GM23338 (cell line): Measurements from ENCODE around the gene CTNND2. TPM values are rescaled to one million over a fixed set of nuclear protein-coding genes. Genes with fewer than 3 reads are reported as not detected.

Experiments
- ATAC-seq: fragments of 200-7000 bp; cut with Tn5 transposase; 3 replicates; pipeline ENCODE4 v1.9.1; 2020
- DNase-seq: peaks from one replicate; pipeline ENCODE4 v3.0.0-alpha.2; 2015; ENCODE audit warnings: low spot score
- H2AFZ ChIP-seq: fragments of 200-600 bp; sonication (generic); 2 replicates; pipeline ENCODE4 v1.8.0; 2016; ENCODE audit warnings: antibody characterized with exemption, mild to moderate bottlenecking, moderate library complexity
- H3F3A ChIP-seq: fragments of 200-600 bp; sonication (generic); replicated peaks from 2 replicates; pipeline ENCODE4 v1.8.0; 2017; ENCODE audit warnings: antibody characterized with exemption, mixed run types, low read depth
- H3K27ac ChIP-seq: fragments of 200-600 bp; sonication (generic); 2 replicates; pipeline ENCODE4 v1.6.1; 2016; ENCODE audit warnings: low read depth
- H3K27me3 ChIP-seq: fragments of 200-600 bp; sonication (generic); 2 replicates; pipeline ENCODE4 v1.8.0; 2016; ENCODE audit warnings: mild to moderate bottlenecking, mixed run types, moderate library complexity; ENCODE audit not compliant: insufficient read depth
- H3K36me3 ChIP-seq: fragments of 200-600 bp; sonication (generic); 2 replicates; pipeline ENCODE4 v1.8.0; 2016; ENCODE audit warnings: mild to moderate bottlenecking; ENCODE audit not compliant: insufficient read depth
- H3K4me1 ChIP-seq: fragments of 200-600 bp; sonication (generic); 2 replicates; pipeline ENCODE4 v1.8.0; 2016; ENCODE audit warnings: mild to moderate bottlenecking, moderate library complexity; ENCODE audit not compliant: insufficient read depth
- H3K4me2 ChIP-seq: fragments of 200-600 bp; sonication (generic); 2 replicates; pipeline ENCODE4 v1.7.1; 2017; ENCODE audit warnings: mixed run types
- H3K4me3 ChIP-seq: fragments of 200-600 bp; sonication (generic); 2 replicates; pipeline ENCODE4 v1.6.1; 2016; ENCODE audit warnings: mixed run types
- H3K79me2 ChIP-seq: fragments of 200-600 bp; sonication (generic); replicated peaks from 2 replicates; pipeline ENCODE4 v1.8.0; 2017; ENCODE audit warnings: mild to moderate bottlenecking; ENCODE audit not compliant: insufficient read depth
- H3K9me2 ChIP-seq: fragments of 200-600 bp; sonication (generic); 2 replicates; pipeline ENCODE4 v1.8.0; 2017; ENCODE audit not compliant: insufficient read depth
- H4K20me1 ChIP-seq: fragments of 200-600 bp; sonication (generic); replicated peaks from 2 replicates; pipeline ENCODE4 v1.8.0; 2017; ENCODE audit warnings: mild to moderate bottlenecking; ENCODE audit not compliant: insufficient read depth
- H3K27ac Mint-ChIP-seq: 2 replicates; pipeline ENCODE4 v1.8.0; 2020; ENCODE audit warnings: inconsistent platforms, mild to moderate bottlenecking, moderate library complexity, mixed read lengths
- H3K27me3 Mint-ChIP-seq: 3 replicates; pipeline ENCODE4 v1.8.0; 2022; ENCODE audit warnings: low read depth, mild to moderate bottlenecking, moderate library complexity, mixed read lengths, inconsistent platforms; ENCODE audit not compliant: insufficient read depth, poor library complexity
- H3K36me3 Mint-ChIP-seq: 3 replicates; pipeline ENCODE4 v1.8.0; 2021; ENCODE audit warnings: low read depth, mild to moderate bottlenecking, inconsistent platforms, moderate library complexity, mixed read lengths
- H3K4me1 Mint-ChIP-seq: 3 replicates; pipeline ENCODE4 v1.8.0; 2020; ENCODE audit warnings: mild to moderate bottlenecking, inconsistent platforms, mixed read lengths
- H3K4me3 Mint-ChIP-seq: 3 replicates; pipeline ENCODE4 v1.8.0; 2021; ENCODE audit warnings: moderate library complexity, mild to moderate bottlenecking, inconsistent platforms, mixed read lengths
- H3K9me3 Mint-ChIP-seq: 3 replicates; pipeline ENCODE4 v1.8.0; 2020; ENCODE audit warnings: moderate library complexity, mild to moderate bottlenecking, inconsistent platforms, mixed read lengths
- CREB1 ChIP-seq: fragments of 250-450 bp; sonication (Bioruptor Pico); IDR thresholded peaks from 2 replicates; pipeline ENCODE4 v1.5.0; 2020; ENCODE audit warnings: low read depth, mild to moderate bottlenecking, moderate library complexity
- EZH2 ChIP-seq: fragments of 200-600 bp; sonication (generic); IDR thresholded peaks from one replicate; pipeline ENCODE4 v1.8.0; 2017; ENCODE audit warnings: antibody characterized with exemption, mild to moderate bottlenecking, low read depth; ENCODE audit not compliant: unreplicated experiment
- EZH2phosphoT487 ChIP-seq: fragments of 200-600 bp; sonication (generic); IDR thresholded peaks from one replicate; pipeline ENCODE4 v1.8.1; 2018; ENCODE audit warnings: antibody characterized with exemption; ENCODE audit not compliant: unreplicated experiment
- JUNB ChIP-seq: IDR thresholded peaks from one replicate; pipeline ENCODE4 v1.6.1; 2016; ENCODE audit warnings: antibody characterized with exemption; ENCODE audit not compliant: unreplicated experiment
- NANOG ChIP-seq: IDR thresholded peaks from 2 replicates; pipeline ENCODE4 v1.6.1; 2016; ENCODE audit warnings: antibody characterized with exemption, borderline replicate concordance
- POLR2AphosphoS5 ChIP-seq: IDR thresholded peaks from 2 replicates; pipeline ENCODE4 v1.6.1; 2016; ENCODE audit warnings: antibody characterized with exemption, low read depth
- STAT1 ChIP-seq: IDR thresholded peaks from one replicate; pipeline ENCODE4 v1.6.1; 2016; ENCODE audit warnings: antibody characterized with exemption; ENCODE audit not compliant: unreplicated experiment
- ZNF114 ChIP-seq: fragments of 250-450 bp; sonication (Bioruptor Pico); IDR thresholded peaks from 2 replicates; pipeline ENCODE4 v1.5.0; 2020; ENCODE audit warnings: mild to moderate bottlenecking, moderate library complexity
- ZNF331 ChIP-seq: fragments of 250-450 bp; sonication (Bioruptor Pico); IDR thresholded peaks from 2 replicates; pipeline ENCODE4 v1.5.0; 2020; ENCODE audit warnings: low read depth, mild to moderate bottlenecking, moderate library complexity
- polyA plus RNA-seq: library from polyadenylated mRNA; unstranded; fragments of >200 nt; fragmentation: Nextera tagmentation; extraction: Ambion mirVana; gene quantifications from 2 replicates; pipeline ENCODE4 v1.2.1, GENCODE V29; 2016
- total RNA-seq: library from RNA; depleted of rRNA; stranded (reverse); fragments of >200 nt; shearing (Covaris generic); gene quantifications from 2 replicates; pipeline ENCODE4 v1.2.3, GENCODE V29; 2014
- TF ChIP-seq, protein P1 (sequence below): IDR thresholded peaks from one replicate; pipeline ENCODE4 v1.6.1; 2018; ENCODE audit warnings: antibody characterized with exemption; ENCODE audit not compliant: unreplicated experiment
- TF ChIP-seq, protein P2 (sequence below): IDR thresholded peaks from 2 replicates; pipeline ENCODE4 v1.6.1; 2016; ENCODE audit warnings: antibody characterized with exemption
- TF ChIP-seq, protein P3 (sequence below), 2 experiments: fragments of 200-600 bp in 1 of 2; sonication (generic) in 1 of 2; conservative IDR thresholded peaks; 2 replicates each; pipeline versions ENCODE4 v1.5.1 to v1.6.1; 2016 to 2017; ENCODE audit warnings: antibody characterized with exemption in 2 of 2, low read depth in 2 of 2, mild to moderate bottlenecking in 2 of 2, moderate library complexity in 1 of 2
- TF ChIP-seq, protein P4 (sequence below): fragments of 250-450 bp; sonication (Bioruptor Pico); IDR thresholded peaks from 2 replicates; pipeline ENCODE4 v1.5.0; 2020; ENCODE audit warnings: mild to moderate bottlenecking, moderate library complexity

CTNND2 gene
- total and polyA plus RNA-seq, 2 experiments from 2014 or later, result 5.1 to 7.0 TPM

DNA sequence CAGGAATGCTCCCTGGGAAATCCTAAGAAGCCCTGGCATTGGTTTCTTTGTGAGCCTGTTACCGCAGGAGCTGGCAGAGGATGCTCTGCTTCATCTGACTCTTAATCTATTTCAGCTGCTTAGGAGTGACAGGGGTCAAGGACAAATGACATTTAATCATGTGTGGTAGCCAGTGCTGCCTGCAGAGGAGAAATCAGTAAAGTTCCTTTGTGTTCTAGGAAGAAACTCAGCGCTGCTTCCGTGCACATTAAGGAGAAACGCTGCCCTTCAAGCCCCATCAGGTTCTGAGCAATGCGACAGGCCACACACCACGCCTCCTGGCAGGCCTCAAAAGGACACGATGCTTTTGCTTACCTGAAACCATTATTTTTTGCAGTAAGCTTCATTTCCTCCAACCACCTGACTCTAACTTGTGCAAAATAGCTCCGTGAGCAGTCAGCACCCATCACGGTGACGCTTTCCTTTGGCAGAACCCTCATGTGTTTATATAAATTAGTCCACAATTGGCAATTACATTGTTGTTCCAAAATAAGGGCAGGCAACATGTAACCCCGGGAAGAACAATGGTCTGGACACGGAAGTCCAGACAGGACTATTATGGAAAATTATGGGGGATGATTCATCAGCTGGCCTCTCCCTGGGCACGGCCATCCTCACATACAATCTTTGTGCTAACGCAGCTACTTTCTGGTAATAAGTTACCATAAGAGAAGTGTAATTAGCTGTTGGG, 755.3 kb downstream of the CTNND2 start:
- no peaks in the 10 kb centered on the region for H3K36me3 Mint-ChIP-seq
- no peaks in the 10 kb centered on the region; the same call in 1 of the 3 replicates for H3K4me1 Mint-ChIP-seq
- Histone ChIP-seq H4K20me1 (no peaks in the 10 kb centered on the region), H2AFZ (no peak overlapping the region), H3F3A (no peaks in the 10 kb centered on the region), H3K36me3 (no peaks in the 10 kb centered on the region), H3K4me3 (no peak overlapping the region), H3K79me2 (no peaks in the 10 kb centered on the region), H3K4me2 (no peak overlapping the region), H3K9me2 (no peaks in the 10 kb centered on the region), H3K27me3 (no peaks in the 10 kb centered on the region), H3K27ac (no peak overlapping the region), H3K4me1 (no peaks in the 10 kb centered on the region)
- no peaks in the 10 kb centered on the region for H3K9me3 Mint-ChIP-seq
- TF ChIP-seq STAT1 (no peak), CREB1 (no peak), POLR2AphosphoS5 (no peak), EZH2 (no peak), ZNF114 (CRISPR knock-in tag) (no peak), ZNF331 (no peak), EZH2phosphoT487 (no peak), NANOG (no peak), JUNB (no peak)
- TF ChIP-seq, protein P1, sequence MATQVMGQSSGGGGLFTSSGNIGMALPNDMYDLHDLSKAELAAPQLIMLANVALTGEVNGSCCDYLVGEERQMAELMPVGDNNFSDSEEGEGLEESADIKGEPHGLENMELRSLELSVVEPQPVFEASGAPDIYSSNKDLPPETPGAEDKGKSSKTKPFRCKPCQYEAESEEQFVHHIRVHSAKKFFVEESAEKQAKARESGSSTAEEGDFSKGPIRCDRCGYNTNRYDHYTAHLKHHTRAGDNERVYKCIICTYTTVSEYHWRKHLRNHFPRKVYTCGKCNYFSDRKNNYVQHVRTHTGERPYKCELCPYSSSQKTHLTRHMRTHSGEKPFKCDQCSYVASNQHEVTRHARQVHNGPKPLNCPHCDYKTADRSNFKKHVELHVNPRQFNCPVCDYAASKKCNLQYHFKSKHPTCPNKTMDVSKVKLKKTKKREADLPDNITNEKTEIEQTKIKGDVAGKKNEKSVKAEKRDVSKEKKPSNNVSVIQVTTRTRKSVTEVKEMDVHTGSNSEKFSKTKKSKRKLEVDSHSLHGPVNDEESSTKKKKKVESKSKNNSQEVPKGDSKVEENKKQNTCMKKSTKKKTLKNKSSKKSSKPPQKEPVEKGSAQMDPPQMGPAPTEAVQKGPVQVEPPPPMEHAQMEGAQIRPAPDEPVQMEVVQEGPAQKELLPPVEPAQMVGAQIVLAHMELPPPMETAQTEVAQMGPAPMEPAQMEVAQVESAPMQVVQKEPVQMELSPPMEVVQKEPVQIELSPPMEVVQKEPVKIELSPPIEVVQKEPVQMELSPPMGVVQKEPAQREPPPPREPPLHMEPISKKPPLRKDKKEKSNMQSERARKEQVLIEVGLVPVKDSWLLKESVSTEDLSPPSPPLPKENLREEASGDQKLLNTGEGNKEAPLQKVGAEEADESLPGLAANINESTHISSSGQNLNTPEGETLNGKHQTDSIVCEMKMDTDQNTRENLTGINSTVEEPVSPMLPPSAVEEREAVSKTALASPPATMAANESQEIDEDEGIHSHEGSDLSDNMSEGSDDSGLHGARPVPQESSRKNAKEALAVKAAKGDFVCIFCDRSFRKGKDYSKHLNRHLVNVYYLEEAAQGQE, result no peak
- TF ChIP-seq, protein P2, sequence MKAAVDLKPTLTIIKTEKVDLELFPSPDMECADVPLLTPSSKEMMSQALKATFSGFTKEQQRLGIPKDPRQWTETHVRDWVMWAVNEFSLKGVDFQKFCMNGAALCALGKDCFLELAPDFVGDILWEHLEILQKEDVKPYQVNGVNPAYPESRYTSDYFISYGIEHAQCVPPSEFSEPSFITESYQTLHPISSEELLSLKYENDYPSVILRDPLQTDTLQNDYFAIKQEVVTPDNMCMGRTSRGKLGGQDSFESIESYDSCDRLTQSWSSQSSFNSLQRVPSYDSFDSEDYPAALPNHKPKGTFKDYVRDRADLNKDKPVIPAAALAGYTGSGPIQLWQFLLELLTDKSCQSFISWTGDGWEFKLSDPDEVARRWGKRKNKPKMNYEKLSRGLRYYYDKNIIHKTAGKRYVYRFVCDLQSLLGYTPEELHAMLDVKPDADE, result no peak
- TF ChIP-seq, protein P3, sequence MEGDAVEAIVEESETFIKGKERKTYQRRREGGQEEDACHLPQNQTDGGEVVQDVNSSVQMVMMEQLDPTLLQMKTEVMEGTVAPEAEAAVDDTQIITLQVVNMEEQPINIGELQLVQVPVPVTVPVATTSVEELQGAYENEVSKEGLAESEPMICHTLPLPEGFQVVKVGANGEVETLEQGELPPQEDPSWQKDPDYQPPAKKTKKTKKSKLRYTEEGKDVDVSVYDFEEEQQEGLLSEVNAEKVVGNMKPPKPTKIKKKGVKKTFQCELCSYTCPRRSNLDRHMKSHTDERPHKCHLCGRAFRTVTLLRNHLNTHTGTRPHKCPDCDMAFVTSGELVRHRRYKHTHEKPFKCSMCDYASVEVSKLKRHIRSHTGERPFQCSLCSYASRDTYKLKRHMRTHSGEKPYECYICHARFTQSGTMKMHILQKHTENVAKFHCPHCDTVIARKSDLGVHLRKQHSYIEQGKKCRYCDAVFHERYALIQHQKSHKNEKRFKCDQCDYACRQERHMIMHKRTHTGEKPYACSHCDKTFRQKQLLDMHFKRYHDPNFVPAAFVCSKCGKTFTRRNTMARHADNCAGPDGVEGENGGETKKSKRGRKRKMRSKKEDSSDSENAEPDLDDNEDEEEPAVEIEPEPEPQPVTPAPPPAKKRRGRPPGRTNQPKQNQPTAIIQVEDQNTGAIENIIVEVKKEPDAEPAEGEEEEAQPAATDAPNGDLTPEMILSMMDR (conservative IDR thresholded peaks at IDR 0.05; ENCODE audit: low read depth in 2 of 2), result no peak
- TF ChIP-seq, protein P4, sequence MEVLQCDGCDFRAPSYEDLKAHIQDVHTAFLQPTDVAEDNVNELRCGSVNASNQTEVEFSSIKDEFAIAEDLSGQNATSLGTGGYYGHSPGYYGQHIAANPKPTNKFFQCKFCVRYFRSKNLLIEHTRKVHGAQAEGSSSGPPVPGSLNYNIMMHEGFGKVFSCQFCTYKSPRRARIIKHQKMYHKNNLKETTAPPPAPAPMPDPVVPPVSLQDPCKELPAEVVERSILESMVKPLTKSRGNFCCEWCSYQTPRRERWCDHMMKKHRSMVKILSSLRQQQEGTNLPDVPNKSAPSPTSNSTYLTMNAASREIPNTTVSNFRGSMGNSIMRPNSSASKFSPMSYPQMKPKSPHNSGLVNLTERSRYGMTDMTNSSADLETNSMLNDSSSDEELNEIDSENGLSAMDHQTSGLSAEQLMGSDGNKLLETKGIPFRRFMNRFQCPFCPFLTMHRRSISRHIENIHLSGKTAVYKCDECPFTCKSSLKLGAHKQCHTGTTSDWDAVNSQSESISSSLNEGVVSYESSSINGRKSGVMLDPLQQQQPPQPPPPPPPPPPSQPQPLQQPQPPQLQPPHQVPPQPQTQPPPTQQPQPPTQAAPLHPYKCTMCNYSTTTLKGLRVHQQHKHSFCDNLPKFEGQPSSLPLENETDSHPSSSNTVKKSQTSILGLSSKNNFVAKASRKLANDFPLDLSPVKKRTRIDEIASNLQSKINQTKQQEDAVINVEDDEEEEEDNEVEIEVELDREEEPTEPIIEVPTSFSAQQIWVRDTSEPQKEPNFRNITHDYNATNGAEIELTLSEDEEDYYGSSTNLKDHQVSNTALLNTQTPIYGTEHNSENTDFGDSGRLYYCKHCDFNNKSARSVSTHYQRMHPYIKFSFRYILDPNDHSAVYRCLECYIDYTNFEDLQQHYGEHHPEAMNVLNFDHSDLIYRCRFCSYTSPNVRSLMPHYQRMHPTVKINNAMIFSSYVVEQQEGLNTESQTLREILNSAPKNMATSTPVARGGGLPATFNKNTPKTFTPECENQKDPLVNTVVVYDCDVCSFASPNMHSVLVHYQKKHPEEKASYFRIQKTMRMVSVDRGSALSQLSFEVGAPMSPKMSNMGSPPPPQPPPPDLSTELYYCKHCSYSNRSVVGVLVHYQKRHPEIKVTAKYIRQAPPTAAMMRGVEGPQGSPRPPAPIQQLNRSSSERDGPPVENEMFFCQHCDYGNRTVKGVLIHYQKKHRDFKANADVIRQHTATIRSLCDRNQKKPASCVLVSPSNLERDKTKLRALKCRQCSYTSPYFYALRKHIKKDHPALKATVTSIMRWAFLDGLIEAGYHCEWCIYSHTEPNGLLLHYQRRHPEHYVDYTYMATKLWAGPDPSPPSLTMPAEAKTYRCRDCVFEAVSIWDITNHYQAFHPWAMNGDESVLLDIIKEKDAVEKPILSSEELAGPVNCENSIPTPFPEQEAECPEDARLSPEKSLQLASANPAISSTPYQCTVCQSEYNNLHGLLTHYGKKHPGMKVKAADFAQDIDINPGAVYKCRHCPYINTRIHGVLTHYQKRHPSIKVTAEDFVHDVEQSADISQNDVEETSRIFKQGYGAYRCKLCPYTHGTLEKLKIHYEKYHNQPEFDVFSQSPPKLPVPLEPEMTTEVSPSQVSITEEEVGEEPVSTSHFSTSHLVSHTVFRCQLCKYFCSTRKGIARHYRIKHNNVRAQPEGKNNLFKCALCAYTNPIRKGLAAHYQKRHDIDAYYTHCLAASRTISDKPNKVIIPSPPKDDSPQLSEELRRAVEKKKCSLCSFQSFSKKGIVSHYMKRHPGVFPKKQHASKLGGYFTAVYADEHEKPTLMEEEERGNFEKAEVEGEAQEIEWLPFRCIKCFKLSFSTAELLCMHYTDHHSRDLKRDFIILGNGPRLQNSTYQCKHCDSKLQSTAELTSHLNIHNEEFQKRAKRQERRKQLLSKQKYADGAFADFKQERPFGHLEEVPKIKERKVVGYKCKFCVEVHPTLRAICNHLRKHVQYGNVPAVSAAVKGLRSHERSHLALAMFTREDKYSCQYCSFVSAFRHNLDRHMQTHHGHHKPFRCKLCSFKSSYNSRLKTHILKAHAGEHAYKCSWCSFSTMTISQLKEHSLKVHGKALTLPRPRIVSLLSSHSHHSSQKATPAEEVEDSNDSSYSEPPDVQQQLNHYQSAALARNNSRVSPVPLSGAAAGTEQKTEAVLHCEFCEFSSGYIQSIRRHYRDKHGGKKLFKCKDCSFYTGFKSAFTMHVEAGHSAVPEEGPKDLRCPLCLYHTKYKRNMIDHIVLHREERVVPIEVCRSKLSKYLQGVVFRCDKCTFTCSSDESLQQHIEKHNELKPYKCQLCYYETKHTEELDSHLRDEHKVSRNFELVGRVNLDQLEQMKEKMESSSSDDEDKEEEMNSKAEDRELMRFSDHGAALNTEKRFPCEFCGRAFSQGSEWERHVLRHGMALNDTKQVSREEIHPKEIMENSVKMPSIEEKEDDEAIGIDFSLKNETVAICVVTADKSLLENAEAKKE (CRISPR knock-in tag), result no peak
- no peak overlapping the region for H3K4me3 Mint-ChIP-seq
- no peak overlapping the region for H3K27ac Mint-ChIP-seq
- ATAC-seq (no peak), DNase-seq (no peak)
- peaks cover 1% of the 10 kb centered on the region for H3K27me3 Mint-ChIP-seq
